Mesothelial cell of epicardium (in vitro differentiated cells): Measurements from ENCODE around the gene ERGIC1. TPM values are rescaled to one million over a fixed set of nuclear protein-coding genes. Genes with fewer than 3 reads are reported as not detected.
A peak's percentile ranks its signal among the peaks of the same experiment; 100 is the strongest.

ENCODE experiments used
- DNase-seq, 2 experiments: peaks; one replicate each; pipeline ENCODE4 v3.0.0; 2021; ENCODE audit warnings: low spot score in 2 of 2; ENCODE audit not compliant: unreplicated experiment in 2 of 2
- H3K27ac Mint-ChIP-seq: 2 replicates; pipeline ENCODE4 v1.8.0; 2021; ENCODE audit warnings: mixed read lengths
- H3K27me3 Mint-ChIP-seq: 2 replicates; pipeline ENCODE4 v1.8.0; 2021; ENCODE audit warnings: low read depth, mixed read lengths
- H3K36me3 Mint-ChIP-seq: 2 replicates; pipeline ENCODE4 v1.8.0; 2021; ENCODE audit warnings: mixed read lengths
- H3K4me1 Mint-ChIP-seq: 2 replicates; pipeline ENCODE4 v1.8.0; 2021; ENCODE audit warnings: mixed read lengths
- H3K4me3 Mint-ChIP-seq: 2 replicates; pipeline ENCODE4 v1.8.0; 2021; ENCODE audit warnings: mild to moderate bottlenecking, moderate library complexity, mixed read lengths
- H3K9me3 Mint-ChIP-seq: 2 replicates; pipeline ENCODE4 v1.8.0; 2021; ENCODE audit warnings: mixed read lengths
- total RNA-seq: library from RNA; stranded (reverse); gene quantifications from 3 replicates; pipeline ENCODE4 v1.2.1, GENCODE V29; 2021
- TF ChIP-seq, protein P1 (sequence below): fragments of 200-600 bp; sonication (generic); IDR thresholded peaks from one replicate; pipeline ENCODE4 v1.5.0; 2021; ENCODE audit warnings: antibody characterized with exemption; ENCODE audit not compliant: unreplicated experiment

ERGIC1 gene
- total RNA-seq, 1 donor from 2014 or later = 107 TPM

DNA sequence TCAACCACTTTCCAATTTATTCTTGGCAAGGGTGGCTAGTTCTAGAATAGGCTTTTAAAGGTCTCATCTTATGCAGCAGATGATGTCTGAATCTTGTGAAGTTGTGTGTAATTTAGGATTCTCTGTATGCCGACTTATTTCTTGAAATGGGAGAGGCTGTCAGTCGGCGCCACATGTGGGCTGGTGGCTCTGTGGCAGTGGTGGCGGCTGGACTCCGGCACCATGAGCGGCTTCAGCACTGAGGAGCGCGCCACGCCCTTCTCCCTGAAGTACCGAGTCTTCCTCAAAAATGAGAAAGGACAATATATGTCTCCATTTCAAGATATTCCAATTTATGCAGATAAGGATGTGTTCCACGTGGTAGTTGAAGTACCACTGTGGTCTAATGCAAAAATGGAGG, 141.2 kb downstream of the ERGIC1 start:
- no peaks in the 10 kb centered on the region for H3K4me1 Mint-ChIP-seq
- H3K27ac Mint-ChIP-seq = no peak overlapping the region
- no peak overlapping the region for H3K4me3 Mint-ChIP-seq
- H3K27me3 Mint-ChIP-seq = peaks cover 22% of the 10 kb centered on the region
- no peaks in the 10 kb centered on the region for H3K9me3 Mint-ChIP-seq
- no peak for DNase-seq
- H3K36me3 Mint-ChIP-seq = peaks cover 1% of the 10 kb centered on the region
- TF ChIP-seq, protein P1, sequence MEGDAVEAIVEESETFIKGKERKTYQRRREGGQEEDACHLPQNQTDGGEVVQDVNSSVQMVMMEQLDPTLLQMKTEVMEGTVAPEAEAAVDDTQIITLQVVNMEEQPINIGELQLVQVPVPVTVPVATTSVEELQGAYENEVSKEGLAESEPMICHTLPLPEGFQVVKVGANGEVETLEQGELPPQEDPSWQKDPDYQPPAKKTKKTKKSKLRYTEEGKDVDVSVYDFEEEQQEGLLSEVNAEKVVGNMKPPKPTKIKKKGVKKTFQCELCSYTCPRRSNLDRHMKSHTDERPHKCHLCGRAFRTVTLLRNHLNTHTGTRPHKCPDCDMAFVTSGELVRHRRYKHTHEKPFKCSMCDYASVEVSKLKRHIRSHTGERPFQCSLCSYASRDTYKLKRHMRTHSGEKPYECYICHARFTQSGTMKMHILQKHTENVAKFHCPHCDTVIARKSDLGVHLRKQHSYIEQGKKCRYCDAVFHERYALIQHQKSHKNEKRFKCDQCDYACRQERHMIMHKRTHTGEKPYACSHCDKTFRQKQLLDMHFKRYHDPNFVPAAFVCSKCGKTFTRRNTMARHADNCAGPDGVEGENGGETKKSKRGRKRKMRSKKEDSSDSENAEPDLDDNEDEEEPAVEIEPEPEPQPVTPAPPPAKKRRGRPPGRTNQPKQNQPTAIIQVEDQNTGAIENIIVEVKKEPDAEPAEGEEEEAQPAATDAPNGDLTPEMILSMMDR = no peak

- Mint-ChIP-seq H3K27ac (no peak overlapping the region), H3K27me3 (peaks cover 20% of the 10 kb centered on the region), H3K4me3 (no peak overlapping the region), H3K9me3 (no peaks in the 10 kb centered on the region), H3K36me3 (no peaks in the 10 kb centered on the region), H3K4me1 (peaks cover 5% of the 10 kb centered on the region)
- no peak for DNase-seq
- TF ChIP-seq, protein P1 = no peak
Measured at GRCh38 chr5:172979778-172980177, 145.7 kb downstream of the ERGIC1 start.

GRCh38 chr5:172981931-172982330, 147.9 kb downstream of the ERGIC1 start:
- no peaks in the 10 kb centered on the region for H3K9me3 Mint-ChIP-seq
- TF ChIP-seq, protein P1 = no peak
- H3K27me3 Mint-ChIP-seq = peaks cover 3% of the 10 kb centered on the region
- H3K4me1 Mint-ChIP-seq = peaks cover 10% of the 10 kb centered on the region
- no peak overlapping the region for H3K4me3 Mint-ChIP-seq
- H3K27ac Mint-ChIP-seq = no peak overlapping the region
- H3K36me3 Mint-ChIP-seq = peaks cover 4% of the 10 kb centered on the region
- DNase-seq = no peak

GRCh38 chr5:172983542-172984243, 149.6 kb downstream of the ERGIC1 start, which contains the start of gene ATP6V0E1:
Gene ATP6V0E1, plus strand, starts transcription at chr5:172983771. Its CDS starts 90 bp downstream, at chr5:172983861.
- peak within 1 kb of the TSS; percentile 99 for H3K27ac Mint-ChIP-seq
- H3K4me1 Mint-ChIP-seq = peaks cover 10% of the 10 kb centered on the region
- H3K9me3 Mint-ChIP-seq = no peaks in the 10 kb centered on the region
- peak within 1 kb of the TSS; percentile 97 for H3K4me3 Mint-ChIP-seq
- no peaks in the 10 kb centered on the region for H3K27me3 Mint-ChIP-seq
- peak; percentile 95 to 97 for DNase-seq
- TF ChIP-seq, protein P1 = no peak
- H3K36me3 Mint-ChIP-seq = peaks cover 6% of the 10 kb centered on the region

GRCh38 chr5:172984244-172984953, 150.3 kb downstream of the ERGIC1 start:
- Mint-ChIP-seq H3K9me3 (no peaks in the 10 kb centered on the region), H3K27ac (peak overlapping the region; percentile 99), H3K4me3 (peak overlapping the region; percentile 97), H3K27me3 (no peaks in the 10 kb centered on the region), H3K36me3 (peaks cover 6% of the 10 kb centered on the region), H3K4me1 (peaks cover 10% of the 10 kb centered on the region)
- DNase-seq = peak; percentile 42 to 67
- TF ChIP-seq, protein P1 = no peak
